Liver (tissue), 9 donors: ENCODE data around the gene GNG7. TPM values are rescaled to one million over a fixed set of nuclear protein-coding genes. Genes with fewer than 3 reads are reported as not detected.

Source experiments
- DNase-seq: peaks from one replicate; pipeline ENCODE4 v3.0.0-alpha.2; 2017; ENCODE audit warnings: low spot score
- H3K27ac ChIP-seq, 2 donors: one replicate each; pipeline ENCODE4 v1.7.0; 2013; ENCODE audit warnings: inconsistent platforms in 2 of 2, low read length in 2 of 2, control low read depth in 1 of 2, low read depth in 1 of 2, mild to moderate bottlenecking in 1 of 2
- H3K27me3 ChIP-seq, 4 donors: one replicate each; pipeline versions ENCODE4 v1.6.1 to v1.7.0; 2013; ENCODE audit warnings: low read length in 3 of 4, inconsistent platforms in 1 of 4, mild to moderate bottlenecking in 1 of 4, moderate library complexity in 1 of 4; ENCODE audit not compliant: control insufficient read depth in 4 of 4, insufficient read depth in 4 of 4
- H3K36me3 ChIP-seq, 4 donors: one replicate each; pipeline versions ENCODE4 v1.6.1 to v1.7.0; 2013; ENCODE audit warnings: low read length in 3 of 4, mild to moderate bottlenecking in 3 of 4, low read depth in 1 of 4, moderate library complexity in 1 of 4; ENCODE audit not compliant: control insufficient read depth in 4 of 4, insufficient read depth in 3 of 4
- H3K4me1 ChIP-seq, 4 donors: one replicate each; pipeline versions ENCODE4 v1.6.1 to v1.7.0; 2013; ENCODE audit warnings: low read length in 3 of 4, mild to moderate bottlenecking in 3 of 4, moderate library complexity in 1 of 4; ENCODE audit not compliant: control insufficient read depth in 4 of 4, insufficient read depth in 4 of 4
- H3K4me3 ChIP-seq, 3 donors: one replicate each; pipeline versions ENCODE4 v1.6.1 to v1.7.0; 2013; ENCODE audit warnings: low read length in 3 of 3, control low read depth in 1 of 3, low read depth in 1 of 3, mild to moderate bottlenecking in 1 of 3
- H3K9ac ChIP-seq, 2 donors: one replicate each; pipeline ENCODE4 v1.7.0; 2013; ENCODE audit warnings: low read length in 2 of 2, mild to moderate bottlenecking in 2 of 2, moderate library complexity in 2 of 2, control low read depth in 1 of 2, low read depth in 1 of 2
- H3K9me3 ChIP-seq, 4 donors: one replicate each; pipeline versions ENCODE4 v1.6.1 to v1.7.0; 2013; ENCODE audit warnings: low read length in 3 of 4; ENCODE audit not compliant: control insufficient read depth in 4 of 4
- EGR1 ChIP-seq, 2 donors: IDR thresholded peaks; 2 replicates each; pipeline ENCODE4 v1.6.1; 2016 to 2018; ENCODE audit warnings: antibody characterized with exemption in 2 of 2, low read depth in 2 of 2
- FOXA1 ChIP-seq: IDR thresholded peaks from 2 replicates; pipeline ENCODE4 v1.6.1; 2016; ENCODE audit warnings: antibody characterized with exemption
- FOXA2 ChIP-seq: IDR thresholded peaks from 2 replicates; pipeline ENCODE4 v1.6.1; 2016; ENCODE audit warnings: antibody characterized with exemption
- GABPA ChIP-seq, 2 donors: IDR thresholded peaks in 1 of 2; conservative IDR thresholded peaks in 1 of 2; 2 replicates each; pipeline ENCODE4 v1.6.1; 2016; ENCODE audit warnings: antibody characterized with exemption in 2 of 2, mild to moderate bottlenecking in 1 of 2, moderate library complexity in 1 of 2
- HNF4A ChIP-seq, 2 donors: conservative IDR thresholded peaks; 2 replicates each; pipeline ENCODE4 v1.6.1; 2016; ENCODE audit warnings: antibody characterized with exemption in 2 of 2, mild to moderate bottlenecking in 2 of 2
- HNF4G ChIP-seq: IDR thresholded peaks from 2 replicates; pipeline ENCODE4 v1.6.1; 2016; ENCODE audit warnings: antibody characterized with exemption
- NR2F2 ChIP-seq: IDR thresholded peaks from 2 replicates; pipeline ENCODE4 v1.6.1; 2016; ENCODE audit warnings: antibody characterized with exemption
- RXRA ChIP-seq, 2 donors: IDR thresholded peaks; 2 replicates each; pipeline ENCODE4 v1.6.1; 2017 to 2018; ENCODE audit warnings: antibody characterized with exemption in 2 of 2, mild to moderate bottlenecking in 1 of 2
- SP1 ChIP-seq: IDR thresholded peaks from 2 replicates; pipeline ENCODE4 v1.6.1; 2018; ENCODE audit warnings: antibody characterized with exemption, mild to moderate bottlenecking
- TAF1 ChIP-seq: conservative IDR thresholded peaks from 2 replicates; pipeline ENCODE4 v1.6.1; 2016; ENCODE audit warnings: antibody characterized with exemption, mild to moderate bottlenecking
- WGBS: extraction: QIAGEN DNeasy Blood & Tissue Kit; methylation state at CpG from one replicate; pipeline ENCODE4 v1.1.7; 2013; 5-methylcytosine and 5-hydroxymethylcytosine counted together
- polyA plus RNA-seq, 2 donors: library from polyadenylated mRNA; stranded (reverse) in 1 of 2; unstranded in 1 of 2; fragments of 200-250 nt in 1 of 2; fragments of >200 nt in 1 of 2; fragmentation: Nextera tagmentation in 1 of 2; extraction: Ambion mirVana in 1 of 2; gene quantifications; one replicate each; pipeline versions ENCODE4 v1.2.1 to v1.2.3, GENCODE V29; 2013 to 2015
- total RNA-seq, 2 donors: library from RNA; depleted of rRNA; stranded (reverse); fragments of >200 nt; gene quantifications; one replicate each; pipeline ENCODE4 v1.2.3, GENCODE V29; 2014
- TF ChIP-seq, protein P1 (sequence below): IDR thresholded peaks from 2 replicates; pipeline ENCODE4 v1.6.1; 2016; ENCODE audit warnings: antibody characterized with exemption
- TF ChIP-seq, protein P2 (sequence below): IDR thresholded peaks from 2 replicates; pipeline ENCODE4 v1.6.1; 2016; ENCODE audit warnings: antibody characterized with exemption, mild to moderate bottlenecking
- donor health status: healthy.
- donor health status: healthy.
- donor health status: healthy.
- donor health status: healthy.
- donor health status: healthy.

GNG7 gene
- total and polyA plus RNA-seq, 4 donors = 0.75 to 1.9 (median 1.1) TPM

DNA sequence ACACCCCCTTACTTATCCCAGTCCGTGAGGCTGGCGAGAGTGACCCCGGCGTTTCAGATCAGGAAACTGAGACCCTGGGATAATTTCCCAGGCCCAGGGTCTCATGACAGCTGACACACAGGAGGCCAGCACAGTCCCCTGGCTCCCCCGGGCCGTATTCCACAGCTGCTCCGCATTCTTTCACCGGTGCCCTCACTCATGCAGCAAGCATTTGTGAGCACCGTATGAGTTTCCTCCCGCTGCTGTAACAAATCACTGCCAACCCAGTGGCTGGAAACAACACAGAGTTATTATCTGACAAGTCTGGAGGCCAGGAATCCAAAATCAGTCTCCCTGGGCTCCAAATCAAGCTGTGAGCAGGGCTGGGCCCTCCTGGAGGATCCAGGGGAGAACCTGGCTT is 205.3 kb downstream of the GNG7 start:
- H3K4me1 ChIP-seq = peaks cover 6 to 19% (median 14%) of the 10 kb centered on the region in 4 donors
- 97% methylated on average over 10 of the region's 10 CpGs for WGBS
- TF ChIP-seq GABPA (IDR thresholded peaks at IDR 0.05 in 1 of 2, conservative IDR thresholded peaks at IDR 0.05 in 1 of 2) = no peak
- TF ChIP-seq FOXA1 = no peak
- TF ChIP-seq, protein P1, sequence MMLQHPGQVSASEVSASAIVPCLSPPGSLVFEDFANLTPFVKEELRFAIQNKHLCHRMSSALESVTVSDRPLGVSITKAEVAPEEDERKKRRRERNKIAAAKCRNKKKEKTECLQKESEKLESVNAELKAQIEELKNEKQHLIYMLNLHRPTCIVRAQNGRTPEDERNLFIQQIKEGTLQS = no peak
- TF ChIP-seq FOXA2 = no peak
- no peak for TF ChIP-seq SP1
- TF ChIP-seq, protein P2, sequence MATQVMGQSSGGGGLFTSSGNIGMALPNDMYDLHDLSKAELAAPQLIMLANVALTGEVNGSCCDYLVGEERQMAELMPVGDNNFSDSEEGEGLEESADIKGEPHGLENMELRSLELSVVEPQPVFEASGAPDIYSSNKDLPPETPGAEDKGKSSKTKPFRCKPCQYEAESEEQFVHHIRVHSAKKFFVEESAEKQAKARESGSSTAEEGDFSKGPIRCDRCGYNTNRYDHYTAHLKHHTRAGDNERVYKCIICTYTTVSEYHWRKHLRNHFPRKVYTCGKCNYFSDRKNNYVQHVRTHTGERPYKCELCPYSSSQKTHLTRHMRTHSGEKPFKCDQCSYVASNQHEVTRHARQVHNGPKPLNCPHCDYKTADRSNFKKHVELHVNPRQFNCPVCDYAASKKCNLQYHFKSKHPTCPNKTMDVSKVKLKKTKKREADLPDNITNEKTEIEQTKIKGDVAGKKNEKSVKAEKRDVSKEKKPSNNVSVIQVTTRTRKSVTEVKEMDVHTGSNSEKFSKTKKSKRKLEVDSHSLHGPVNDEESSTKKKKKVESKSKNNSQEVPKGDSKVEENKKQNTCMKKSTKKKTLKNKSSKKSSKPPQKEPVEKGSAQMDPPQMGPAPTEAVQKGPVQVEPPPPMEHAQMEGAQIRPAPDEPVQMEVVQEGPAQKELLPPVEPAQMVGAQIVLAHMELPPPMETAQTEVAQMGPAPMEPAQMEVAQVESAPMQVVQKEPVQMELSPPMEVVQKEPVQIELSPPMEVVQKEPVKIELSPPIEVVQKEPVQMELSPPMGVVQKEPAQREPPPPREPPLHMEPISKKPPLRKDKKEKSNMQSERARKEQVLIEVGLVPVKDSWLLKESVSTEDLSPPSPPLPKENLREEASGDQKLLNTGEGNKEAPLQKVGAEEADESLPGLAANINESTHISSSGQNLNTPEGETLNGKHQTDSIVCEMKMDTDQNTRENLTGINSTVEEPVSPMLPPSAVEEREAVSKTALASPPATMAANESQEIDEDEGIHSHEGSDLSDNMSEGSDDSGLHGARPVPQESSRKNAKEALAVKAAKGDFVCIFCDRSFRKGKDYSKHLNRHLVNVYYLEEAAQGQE = no peak
- no peak for TF ChIP-seq TAF1
- no peak for TF ChIP-seq HNF4G
- TF ChIP-seq EGR1 (IDR thresholded peaks at IDR 0.05; ENCODE audit: low read depth in 2 of 2) = no peak
- no peak for TF ChIP-seq NR2F2

GRCh38 chr19:2495651-2496316 is 206.7 kb downstream of the GNG7 start:
- H3K36me3 ChIP-seq = no peaks in the 10 kb centered on the region
- H3K27ac ChIP-seq = peak overlapping the region; percentile 66 to 77
- H3K4me1 ChIP-seq = peaks cover 12 to 29% (median 21%) of the 10 kb centered on the region in 4 donors
- peak overlapping the region in 1 of 3 donors; percentile 52 for H3K4me3 ChIP-seq
- 34% methylated on average over 16 of the region's 16 CpGs for WGBS
- TF ChIP-seq RXRA (IDR thresholded peaks at IDR 0.05) = peak; percentile 39 to 47
- TF ChIP-seq HNF4A (conservative IDR thresholded peaks at IDR 0.05) = peak in 1 of 2 donors; percentile 13
- TF ChIP-seq, protein P2 = no peak
- H3K9me3 ChIP-seq = no peaks in the 10 kb centered on the region
- no peaks in the 10 kb centered on the region for H3K27me3 ChIP-seq
- DNase-seq = no peak
- H3K9ac ChIP-seq = peak overlapping the region in 1 of 2 donors; percentile 26

More for the DNA sequence above, 205.3 kb downstream of the GNG7 start:
- Histone ChIP-seq H3K27me3 (no peaks in the 10 kb centered on the region), H3K4me3 (no peak overlapping the region), H3K27ac (no peak overlapping the region), H3K36me3 (no peaks in the 10 kb centered on the region), H3K9me3 (no peaks in the 10 kb centered on the region), H3K9ac (no peak overlapping the region)
- DNase-seq = no peak
